ENCODE results near the gene FAT3.

The FAT3 gene

GRCh38 chr11:92251980-92252379 lies 27.4 kb downstream of the FAT3 start:
- TF ChIP-seq, protein P1, sequence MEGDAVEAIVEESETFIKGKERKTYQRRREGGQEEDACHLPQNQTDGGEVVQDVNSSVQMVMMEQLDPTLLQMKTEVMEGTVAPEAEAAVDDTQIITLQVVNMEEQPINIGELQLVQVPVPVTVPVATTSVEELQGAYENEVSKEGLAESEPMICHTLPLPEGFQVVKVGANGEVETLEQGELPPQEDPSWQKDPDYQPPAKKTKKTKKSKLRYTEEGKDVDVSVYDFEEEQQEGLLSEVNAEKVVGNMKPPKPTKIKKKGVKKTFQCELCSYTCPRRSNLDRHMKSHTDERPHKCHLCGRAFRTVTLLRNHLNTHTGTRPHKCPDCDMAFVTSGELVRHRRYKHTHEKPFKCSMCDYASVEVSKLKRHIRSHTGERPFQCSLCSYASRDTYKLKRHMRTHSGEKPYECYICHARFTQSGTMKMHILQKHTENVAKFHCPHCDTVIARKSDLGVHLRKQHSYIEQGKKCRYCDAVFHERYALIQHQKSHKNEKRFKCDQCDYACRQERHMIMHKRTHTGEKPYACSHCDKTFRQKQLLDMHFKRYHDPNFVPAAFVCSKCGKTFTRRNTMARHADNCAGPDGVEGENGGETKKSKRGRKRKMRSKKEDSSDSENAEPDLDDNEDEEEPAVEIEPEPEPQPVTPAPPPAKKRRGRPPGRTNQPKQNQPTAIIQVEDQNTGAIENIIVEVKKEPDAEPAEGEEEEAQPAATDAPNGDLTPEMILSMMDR (IDR thresholded peaks at IDR 0.05), result no peak
- H3K4me1 ChIP-seq (ENCODE audit: control insufficient read depth in 1 of 2, insufficient read depth in 1 of 2, low read depth in 1 of 2, low read length in 1 of 2), result no peaks in the 10 kb centered on the region
- H3K36me3 ChIP-seq, result no peaks in the 10 kb centered on the region
- no peaks in the 10 kb centered on the region for H3K27me3 ChIP-seq
- H3K4me3 ChIP-seq (ENCODE audit: low read depth in 1 of 2, low read length in 1 of 2), result no peak overlapping the region
- no peak overlapping the region for H3K27ac ChIP-seq
- H3K9me3 ChIP-seq, result no peaks in the 10 kb centered on the region

DNA sequence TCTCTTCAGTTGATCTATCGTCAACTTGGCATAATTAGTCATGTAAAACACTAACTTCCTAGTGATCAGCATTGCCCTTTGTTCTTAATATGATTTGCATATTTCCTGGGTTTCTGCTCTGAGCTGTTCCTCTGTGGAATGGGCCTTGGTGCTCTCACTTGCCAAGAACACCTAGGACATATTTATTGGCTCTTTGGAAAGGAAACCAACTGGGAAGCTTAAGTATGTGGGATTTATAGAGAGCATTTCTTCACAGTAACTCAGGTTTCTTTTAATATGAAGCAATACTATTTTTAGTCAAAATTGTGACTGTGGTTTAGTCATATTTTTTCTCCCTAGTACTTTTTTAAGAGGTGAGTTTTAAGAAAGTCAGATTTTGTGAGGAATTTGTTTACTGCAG lies 28.8 kb downstream of the FAT3 start:
- H3K27ac ChIP-seq, result no peak overlapping the region
- TF ChIP-seq, protein P1 (IDR thresholded peaks at IDR 0.05), result no peak
- H3K4me1 ChIP-seq (ENCODE audit: control insufficient read depth in 1 of 2, insufficient read depth in 1 of 2, low read depth in 1 of 2, low read length in 1 of 2), result no peaks in the 10 kb centered on the region
- no peak overlapping the region for H3K4me3 ChIP-seq (ENCODE audit: low read depth in 1 of 2, low read length in 1 of 2)
- H3K27me3 ChIP-seq, result no peaks in the 10 kb centered on the region
- H3K36me3 ChIP-seq, result no peaks in the 10 kb centered on the region
- no peaks in the 10 kb centered on the region for H3K9me3 ChIP-seq

DNA sequence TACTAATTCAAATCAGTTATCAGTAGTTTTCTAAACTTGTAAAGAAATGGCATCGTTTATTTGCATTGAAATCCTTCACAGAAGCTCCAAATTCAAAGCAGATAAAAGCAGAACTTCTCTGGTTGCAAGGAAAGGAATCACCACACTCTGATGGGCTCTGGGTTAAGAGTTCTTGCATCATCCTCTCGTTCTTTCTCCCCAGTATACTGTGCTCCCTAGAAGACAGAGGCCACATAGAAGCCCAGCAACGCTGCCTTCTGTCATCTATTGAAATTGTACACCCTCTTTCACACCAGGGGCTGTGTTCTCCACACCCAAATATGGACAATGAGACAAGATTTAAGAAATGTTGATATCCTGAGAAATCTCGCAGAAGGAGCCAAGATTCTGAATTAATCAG lies 29.3 kb downstream of the FAT3 start:
- Histone ChIP-seq H3K4me1 (ENCODE audit: control insufficient read depth in 1 of 2, insufficient read depth in 1 of 2, low read depth in 1 of 2, low read length in 1 of 2) (no peaks in the 10 kb centered on the region), H3K9me3 (no peaks in the 10 kb centered on the region), H3K36me3 (no peaks in the 10 kb centered on the region), H3K27me3 (no peaks in the 10 kb centered on the region), H3K27ac (no peak overlapping the region), H3K4me3 (ENCODE audit: low read depth in 1 of 2, low read length in 1 of 2) (no peak overlapping the region)
- TF ChIP-seq, protein P1 (IDR thresholded peaks at IDR 0.05), result no peak

- H3K4me1 ChIP-seq (ENCODE audit: control insufficient read depth in 1 of 2, insufficient read depth in 1 of 2, low read depth in 1 of 2, low read length in 1 of 2), result no peaks in the 10 kb centered on the region
Observed at GRCh38 chr11:92257536-92257935, 32.9 kb downstream of the FAT3 start.

GRCh38 chr11:92259861-92260260 lies 35.2 kb downstream of the FAT3 start:
- H3K36me3 ChIP-seq, result no peaks in the 10 kb centered on the region
- TF ChIP-seq, protein P1 (IDR thresholded peaks at IDR 0.05), result no peak
- H3K4me1 ChIP-seq (ENCODE audit: control insufficient read depth in 1 of 2, insufficient read depth in 1 of 2, low read depth in 1 of 2, low read length in 1 of 2), result no peaks in the 10 kb centered on the region
- H3K27me3 ChIP-seq, result no peaks in the 10 kb centered on the region
- no peak overlapping the region for H3K4me3 ChIP-seq (ENCODE audit: low read depth in 1 of 2, low read length in 1 of 2)
- H3K9me3 ChIP-seq, result no peaks in the 10 kb centered on the region
- H3K27ac ChIP-seq, result no peak overlapping the region

More at GRCh38 chr11:92257536-92257935, 32.9 kb downstream of the FAT3 start:
- H3K9me3 ChIP-seq, result no peaks in the 10 kb centered on the region
- H3K27ac ChIP-seq, result no peak overlapping the region
- TF ChIP-seq, protein P1 (IDR thresholded peaks at IDR 0.05), result no peak
- no peak overlapping the region for H3K4me3 ChIP-seq (ENCODE audit: low read depth in 1 of 2, low read length in 1 of 2)
- no peaks in the 10 kb centered on the region for H3K36me3 ChIP-seq
- no peaks in the 10 kb centered on the region for H3K27me3 ChIP-seq

GRCh38 chr11:92264350-92264749 lies 39.7 kb downstream of the FAT3 start:
- TF ChIP-seq, protein P1 (IDR thresholded peaks at IDR 0.05), result no peak
- no peaks in the 10 kb centered on the region for H3K4me1 ChIP-seq (ENCODE audit: control insufficient read depth in 1 of 2, insufficient read depth in 1 of 2, low read depth in 1 of 2, low read length in 1 of 2)
- H3K27ac ChIP-seq, result no peak overlapping the region
- H3K36me3 ChIP-seq, result no peaks in the 10 kb centered on the region
- H3K27me3 ChIP-seq, result no peaks in the 10 kb centered on the region
- H3K4me3 ChIP-seq (ENCODE audit: low read depth in 1 of 2, low read length in 1 of 2), result no peak overlapping the region
- no peaks in the 10 kb centered on the region for H3K9me3 ChIP-seq
